ENCODE measurements around the gene TRPM2.

Gene TRPM2

GRCh38 chr21:44441581-44442265 lies 88.3 kb downstream of the TRPM2 start:
- TF ChIP-seq CTCF (IDR thresholded peaks at IDR 0.05; ENCODE audit: low read depth, low read length) (no peak), POLR2A (IDR thresholded peaks at IDR 0.05; ENCODE audit: extremely low read depth, insufficient read length) (no peak), MYC (IDR thresholded peaks at IDR 0.05; ENCODE audit: low read depth, low read length) (no peak)
- TF ChIP-seq, protein P1, sequence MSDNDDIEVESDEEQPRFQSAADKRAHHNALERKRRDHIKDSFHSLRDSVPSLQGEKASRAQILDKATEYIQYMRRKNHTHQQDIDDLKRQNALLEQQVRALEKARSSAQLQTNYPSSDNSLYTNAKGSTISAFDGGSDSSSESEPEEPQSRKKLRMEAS (IDR thresholded peaks at IDR 0.05; ENCODE audit: low read depth, low read length) = no peak
- no peak overlapping the region for H3K4me3 ChIP-seq (ENCODE audit: low read depth, low read length)
- DNase-seq (ENCODE audit: low read depth) = no peak

DNA sequence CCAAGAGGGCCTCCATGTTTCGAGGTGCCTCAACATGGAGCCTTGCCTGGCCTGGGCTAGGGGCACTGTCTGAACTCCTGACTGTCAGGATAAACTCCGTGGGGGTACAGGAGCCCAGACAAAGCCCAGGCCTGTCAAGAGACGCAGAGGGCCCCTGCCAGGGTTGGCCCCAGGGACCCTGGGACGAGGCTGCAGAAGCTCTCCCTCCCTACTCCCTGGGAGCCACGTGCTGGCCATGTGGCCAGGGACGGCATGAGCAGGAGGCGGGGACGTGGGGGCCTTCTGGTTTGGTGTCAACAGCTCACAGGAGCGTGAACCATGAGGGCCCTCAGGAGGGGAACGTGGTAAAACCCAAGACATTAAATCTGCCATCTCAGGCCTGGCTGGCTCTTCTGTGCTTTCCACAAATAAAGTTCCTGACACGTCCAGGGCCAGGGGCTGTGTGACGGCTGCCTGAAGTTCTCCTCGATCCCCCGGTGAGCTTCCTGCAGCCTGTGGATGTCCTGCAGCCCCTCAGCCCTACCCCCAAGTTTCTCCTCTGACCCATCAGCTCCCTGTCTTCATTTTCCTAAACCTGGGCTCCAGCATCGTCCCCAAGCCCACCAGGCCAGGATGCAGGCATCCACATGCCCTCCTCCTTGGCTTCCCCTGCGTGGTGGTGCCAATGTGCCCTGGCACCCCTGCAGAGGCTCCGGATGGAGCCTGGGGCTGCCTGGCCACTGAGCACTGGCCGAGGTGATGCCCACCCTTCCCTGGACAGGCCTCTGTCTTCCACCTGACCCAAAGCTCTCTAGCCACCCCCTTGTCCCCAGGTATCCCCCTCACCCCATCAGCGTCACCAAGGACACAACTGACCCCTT lies 89.1 kb downstream of the TRPM2 start:
- no peak for TF ChIP-seq POLR2A (IDR thresholded peaks at IDR 0.05; ENCODE audit: extremely low read depth, insufficient read length)
- no peak for TF ChIP-seq MYC (IDR thresholded peaks at IDR 0.05; ENCODE audit: low read depth, low read length)
- TF ChIP-seq, protein P1 (IDR thresholded peaks at IDR 0.05; ENCODE audit: low read depth, low read length) = no peak
- no peak for TF ChIP-seq CTCF (IDR thresholded peaks at IDR 0.05; ENCODE audit: low read depth, low read length)
- no peak overlapping the region for H3K4me3 ChIP-seq (ENCODE audit: low read depth, low read length)
- DNase-seq (ENCODE audit: low read depth) = no peak

- H3K4me3 ChIP-seq (ENCODE audit: low read depth, low read length) = no peak overlapping the region
- no peak for DNase-seq (ENCODE audit: low read depth)
- no peak for TF ChIP-seq MYC (IDR thresholded peaks at IDR 0.05; ENCODE audit: low read depth, low read length)
- TF ChIP-seq, protein P1 (IDR thresholded peaks at IDR 0.05; ENCODE audit: low read depth, low read length) = no peak
- no peak for TF ChIP-seq POLR2A (IDR thresholded peaks at IDR 0.05; ENCODE audit: extremely low read depth, insufficient read length)
- no peak for TF ChIP-seq CTCF (IDR thresholded peaks at IDR 0.05; ENCODE audit: low read depth, low read length)
Observed at GRCh38 chr21:44443291-44443890, 90.0 kb downstream of the TRPM2 start.

DNA sequence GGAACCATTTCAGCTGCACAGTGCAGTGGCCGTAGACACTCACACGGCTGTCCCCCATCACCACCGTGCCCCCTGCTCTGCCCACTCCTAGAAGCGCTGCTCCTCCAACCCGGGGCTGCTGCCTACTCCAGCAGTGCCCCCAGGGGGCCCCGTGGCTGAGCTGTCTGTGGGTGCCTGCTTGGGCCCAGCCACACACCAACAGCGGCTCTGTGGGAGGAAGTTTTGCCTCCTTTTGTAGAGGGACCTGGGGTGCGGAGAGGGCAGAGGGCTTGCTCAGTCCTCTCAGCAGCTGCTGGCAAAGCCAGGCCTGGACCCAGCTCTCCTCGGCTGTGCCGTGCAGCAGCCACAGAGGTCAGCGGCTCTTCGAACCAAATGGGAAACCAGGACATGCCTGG lies 90.5 kb downstream of the TRPM2 start:
- H3K4me3 ChIP-seq (ENCODE audit: low read depth, low read length) = no peak overlapping the region
- peak; percentile 22 for DNase-seq (ENCODE audit: low read depth)
- TF ChIP-seq, protein P1 (IDR thresholded peaks at IDR 0.05; ENCODE audit: low read depth, low read length) = no peak
- no peak for TF ChIP-seq POLR2A (IDR thresholded peaks at IDR 0.05; ENCODE audit: extremely low read depth, insufficient read length)
- TF ChIP-seq MYC (IDR thresholded peaks at IDR 0.05; ENCODE audit: low read depth, low read length) = no peak
- TF ChIP-seq CTCF (IDR thresholded peaks at IDR 0.05; ENCODE audit: low read depth, low read length) = no peak

GRCh38 chr21:44444286-44444931 lies 91.0 kb downstream of the TRPM2 start:
- TF ChIP-seq CTCF (IDR thresholded peaks at IDR 0.05; ENCODE audit: low read depth, low read length) (no peak), MYC (IDR thresholded peaks at IDR 0.05; ENCODE audit: low read depth, low read length) (no peak), POLR2A (IDR thresholded peaks at IDR 0.05; ENCODE audit: extremely low read depth, insufficient read length) (no peak)
- TF ChIP-seq, protein P1 (IDR thresholded peaks at IDR 0.05; ENCODE audit: low read depth, low read length) = no peak
- peak; percentile 34 for DNase-seq (ENCODE audit: low read depth)
- no peak overlapping the region for H3K4me3 ChIP-seq (ENCODE audit: low read depth, low read length)

Data from NB4 (cell line).